Measurements from ENCODE around the gene KCNQ1OT1.

The KCNQ1OT1 gene

DNA sequence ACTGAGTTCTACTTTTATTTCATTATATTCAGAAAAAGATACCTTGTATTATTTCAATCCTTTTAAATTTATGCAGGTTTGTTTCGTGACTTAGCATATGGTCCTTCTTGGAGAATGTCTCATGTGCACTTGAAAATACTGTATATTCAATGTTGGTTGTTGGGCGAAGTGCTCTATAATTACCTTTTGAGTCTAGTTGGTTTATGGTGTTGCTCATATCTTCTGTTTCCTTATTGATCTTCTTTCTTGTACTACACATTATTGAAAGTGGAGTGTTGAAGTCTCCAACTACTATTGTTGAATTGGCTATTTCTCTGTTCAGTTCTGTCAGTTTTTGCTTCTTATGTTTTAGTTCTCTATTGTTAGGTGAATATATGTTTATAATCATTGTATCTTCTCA, 90.4 kb downstream of the KCNQ1OT1 start:
- Histone ChIP-seq H4K20me1 (ENCODE audit: insufficient read depth, low read length, poor library complexity, severe bottlenecking) (no peaks in the 10 kb centered on the region), H2AFZ (ENCODE audit: low read length) (no peak overlapping the region), H3K27me3 (ENCODE audit: insufficient read depth, low read length, poor library complexity, severe bottlenecking) (no peaks in the 10 kb centered on the region), H3K4me1 (ENCODE audit: insufficient read depth, low read length, poor library complexity, severe bottlenecking) (no peaks in the 10 kb centered on the region), H3K36me3 (ENCODE audit: insufficient read depth, low read length) (no peaks in the 10 kb centered on the region), H3K4me3 (ENCODE audit: low read length, poor library complexity, severe bottlenecking) (no peak overlapping the region), H3K9ac (ENCODE audit: low read depth, low read length, poor library complexity, severe bottlenecking) (no peak overlapping the region), H3K79me2 (ENCODE audit: insufficient read depth, low read length) (no peaks in the 10 kb centered on the region), H3F3A (ENCODE audit: low read depth) (no peaks in the 10 kb centered on the region), H3K9me2 (replicated peaks; ENCODE audit: low read depth, low read length) (no peaks in the 10 kb centered on the region), H3K4me2 (ENCODE audit: low read depth, low read length, poor library complexity, severe bottlenecking) (no peak overlapping the region), H3K9me3 (ENCODE audit: insufficient read depth, low read depth, low read length) (peaks cover 4% of the 10 kb centered on the region; the same call in 1 of the 2 replicates)
- TF ChIP-seq EZH2phosphoT487 (IDR thresholded peaks at IDR 0.05; ENCODE audit: borderline replicate concordance) = no peak
- TF ChIP-seq CTCF (conservative IDR thresholded peaks at IDR 0.05; ENCODE audit: low read length) = no peak

- Histone ChIP-seq H3K79me2 (ENCODE audit: insufficient read depth, low read length) (no peaks in the 10 kb centered on the region), H3F3A (ENCODE audit: low read depth) (no peaks in the 10 kb centered on the region), H3K4me1 (ENCODE audit: insufficient read depth, low read length, poor library complexity, severe bottlenecking) (no peaks in the 10 kb centered on the region), H2AFZ (ENCODE audit: low read length) (no peak overlapping the region; the same call in 1 of the 2 replicates), H3K9me3 (ENCODE audit: insufficient read depth, low read depth, low read length) (no peaks in the 10 kb centered on the region), H3K27me3 (ENCODE audit: insufficient read depth, low read length, poor library complexity, severe bottlenecking) (no peaks in the 10 kb centered on the region), H4K20me1 (ENCODE audit: insufficient read depth, low read length, poor library complexity, severe bottlenecking) (no peaks in the 10 kb centered on the region), H3K9ac (ENCODE audit: low read depth, low read length, poor library complexity, severe bottlenecking) (no peak overlapping the region), H3K36me3 (ENCODE audit: insufficient read depth, low read length) (no peaks in the 10 kb centered on the region), H3K9me2 (replicated peaks; ENCODE audit: low read depth, low read length) (no peaks in the 10 kb centered on the region), H3K4me3 (ENCODE audit: low read length, poor library complexity, severe bottlenecking) (no peak overlapping the region), H3K4me2 (ENCODE audit: low read depth, low read length, poor library complexity, severe bottlenecking) (no peak overlapping the region)
- no peak for TF ChIP-seq CTCF (conservative IDR thresholded peaks at IDR 0.05; ENCODE audit: low read length)
- no peak for TF ChIP-seq EZH2phosphoT487 (IDR thresholded peaks at IDR 0.05; ENCODE audit: borderline replicate concordance)
These were observed 100.1 kb downstream of the KCNQ1OT1 start for GRCh38 chr11:2599561-2600189.

- H3K36me3 ChIP-seq (ENCODE audit: insufficient read depth, low read length) = no peaks in the 10 kb centered on the region
- H3K9me2 ChIP-seq (replicated peaks; ENCODE audit: low read depth, low read length) = no peaks in the 10 kb centered on the region
- no peak overlapping the region for H3K9ac ChIP-seq (ENCODE audit: low read depth, low read length, poor library complexity, severe bottlenecking)
- H3K79me2 ChIP-seq (ENCODE audit: insufficient read depth, low read length) = no peaks in the 10 kb centered on the region
- H2AFZ ChIP-seq (ENCODE audit: low read length) = no peak overlapping the region
- H3F3A ChIP-seq (ENCODE audit: low read depth) = no peaks in the 10 kb centered on the region
- no peak overlapping the region for H3K4me2 ChIP-seq (ENCODE audit: low read depth, low read length, poor library complexity, severe bottlenecking)
- H3K9me3 ChIP-seq (ENCODE audit: insufficient read depth, low read depth, low read length) = no peaks in the 10 kb centered on the region
- H3K27me3 ChIP-seq (ENCODE audit: insufficient read depth, low read length, poor library complexity, severe bottlenecking) = no peaks in the 10 kb centered on the region
- no peaks in the 10 kb centered on the region for H3K4me1 ChIP-seq (ENCODE audit: insufficient read depth, low read length, poor library complexity, severe bottlenecking)
- no peaks in the 10 kb centered on the region for H4K20me1 ChIP-seq (ENCODE audit: insufficient read depth, low read length, poor library complexity, severe bottlenecking)
- no peak overlapping the region for H3K4me3 ChIP-seq (ENCODE audit: low read length, poor library complexity, severe bottlenecking)
- no peak for TF ChIP-seq CTCF (conservative IDR thresholded peaks at IDR 0.05; ENCODE audit: low read length)
- no peak for TF ChIP-seq EZH2phosphoT487 (IDR thresholded peaks at IDR 0.05; ENCODE audit: borderline replicate concordance)
These were observed 104.6 kb downstream of the KCNQ1OT1 start for GRCh38 chr11:2595204-2595603.

Data from Loucy (cell line).